MCF 10A (cell line): Measurements from ENCODE around the gene EDAR. TPM values are rescaled to one million over a fixed set of nuclear protein-coding genes. Genes with fewer than 3 reads are reported as not detected.

Source experiments
- BruUV-seq: library from RNA; stranded (reverse); fragments of 400-500 nt; replicated peaks from 2 replicates; lab custom pipeline; 2021; lab: Mats Ljungman, UMichigan
- CTCF ChIA-PET: fragments of 300-600 bp; sonication (Branson Sonifier 250); formaldehyde crosslinking; extraction: SDS; loops from one replicate; lab custom pipeline; 2021; ENCODE audit warnings: antibody characterized with exemption, inconsistent platforms; lab: Yijun Ruan, JAX
- POLR2A ChIA-PET: fragments of 300-600, 350-650 bp; sonication (Branson Sonifier 250); formaldehyde crosslinking; extraction: SDS; loops from one replicate; lab custom pipeline; 2020; ENCODE audit warnings: antibody characterized with exemption, inconsistent platforms; lab: Yijun Ruan, JAX
- DNase-seq: peaks from one replicate; pipeline ENCODE4 v3.0.0-alpha.2; 2018; ENCODE audit not compliant: unreplicated experiment
- H3K27ac Mint-ChIP-seq: one replicate; pipeline ENCODE4 v1.8.0; 2022; ENCODE audit warnings: mild to moderate bottlenecking, low read depth, mixed read lengths; ENCODE audit not compliant: unreplicated experiment
- H3K27me3 Mint-ChIP-seq: one replicate; pipeline ENCODE4 v1.8.0; 2022; ENCODE audit warnings: mixed read lengths; ENCODE audit not compliant: insufficient read depth, unreplicated experiment
- H3K36me3 Mint-ChIP-seq: one replicate; pipeline ENCODE4 v1.8.0; 2022; ENCODE audit warnings: mild to moderate bottlenecking, moderate library complexity, mixed read lengths; ENCODE audit not compliant: insufficient read depth, unreplicated experiment
- H3K4me1 Mint-ChIP-seq: one replicate; pipeline ENCODE4 v1.8.0; 2022; ENCODE audit warnings: mixed read lengths; ENCODE audit not compliant: insufficient read depth, unreplicated experiment
- H3K4me3 Mint-ChIP-seq: one replicate; pipeline ENCODE4 v1.8.0; 2022; ENCODE audit warnings: mild to moderate bottlenecking, moderate library complexity, mixed read lengths; ENCODE audit not compliant: unreplicated experiment
- H3K9me3 Mint-ChIP-seq: one replicate; pipeline ENCODE4 v1.8.0; 2022; ENCODE audit warnings: mixed read lengths; ENCODE audit not compliant: unreplicated experiment
- intact Hi-C: fragments of 100-400 bp; cut with micrococcal nuclease; formaldehyde crosslinking; loops from 2 replicates; pipeline ENCODE4 v1.14.1; 2022
- total RNA-seq: library from RNA; stranded (reverse); gene quantifications from 2 replicates; pipeline ENCODE4 v1.2.3, GENCODE V29; 2022
- TF ChIP-seq, protein P1 (sequence below): fragments of 200-600 bp; IDR thresholded peaks from one replicate; pipeline ENCODE4 v1.8.0; 2022; ENCODE audit warnings: antibody characterized with exemption, mild to moderate bottlenecking; ENCODE audit not compliant: unreplicated experiment

The EDAR gene
- total RNA-seq, 1 experiment from 2014 or later, result 0.14 TPM

DNA sequence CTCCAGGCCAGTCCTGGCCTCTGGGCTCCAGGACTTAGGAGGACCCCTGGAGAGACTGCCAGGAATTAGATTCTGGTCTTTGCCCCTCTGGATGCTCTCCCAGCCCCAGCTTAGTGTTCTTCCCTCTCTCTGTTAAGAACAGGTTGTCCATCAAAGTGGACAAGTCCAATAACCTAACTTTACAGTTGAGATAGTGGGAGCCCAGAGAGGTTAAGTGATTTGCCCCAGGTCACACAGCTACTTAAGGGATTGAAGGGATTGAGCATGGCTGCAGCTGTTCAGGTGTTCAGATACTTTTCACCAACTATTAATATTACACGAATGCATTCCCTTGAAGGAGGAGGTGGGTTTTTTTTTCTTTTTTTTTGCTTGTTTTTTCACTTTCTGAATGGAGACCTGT is 57.6 kb downstream of the EDAR start:
- Mint-ChIP-seq H3K9me3 (no peaks in the 10 kb centered on the region), H3K4me3 (no peak overlapping the region), H3K27me3 (peaks cover 24% of the 10 kb centered on the region), H3K36me3 (peaks cover 5% of the 10 kb centered on the region), H3K27ac (no peak overlapping the region), H3K4me1 (peaks cover 12% of the 10 kb centered on the region)
- ChIA-PET POLR2A (no interaction called here), CTCF (interaction anchor here (0.7 to 6.8 kb wide), 5 partner anchors 9 to 75 kb away, joined by 3 to 94 read pairs (median 4); partner anchors contain the start of gene EDAR)
- DNase-seq, result no peak
- intact Hi-C loops, result no loop called here
- no TSS peak for BruUV-seq
- TF ChIP-seq, protein P1, sequence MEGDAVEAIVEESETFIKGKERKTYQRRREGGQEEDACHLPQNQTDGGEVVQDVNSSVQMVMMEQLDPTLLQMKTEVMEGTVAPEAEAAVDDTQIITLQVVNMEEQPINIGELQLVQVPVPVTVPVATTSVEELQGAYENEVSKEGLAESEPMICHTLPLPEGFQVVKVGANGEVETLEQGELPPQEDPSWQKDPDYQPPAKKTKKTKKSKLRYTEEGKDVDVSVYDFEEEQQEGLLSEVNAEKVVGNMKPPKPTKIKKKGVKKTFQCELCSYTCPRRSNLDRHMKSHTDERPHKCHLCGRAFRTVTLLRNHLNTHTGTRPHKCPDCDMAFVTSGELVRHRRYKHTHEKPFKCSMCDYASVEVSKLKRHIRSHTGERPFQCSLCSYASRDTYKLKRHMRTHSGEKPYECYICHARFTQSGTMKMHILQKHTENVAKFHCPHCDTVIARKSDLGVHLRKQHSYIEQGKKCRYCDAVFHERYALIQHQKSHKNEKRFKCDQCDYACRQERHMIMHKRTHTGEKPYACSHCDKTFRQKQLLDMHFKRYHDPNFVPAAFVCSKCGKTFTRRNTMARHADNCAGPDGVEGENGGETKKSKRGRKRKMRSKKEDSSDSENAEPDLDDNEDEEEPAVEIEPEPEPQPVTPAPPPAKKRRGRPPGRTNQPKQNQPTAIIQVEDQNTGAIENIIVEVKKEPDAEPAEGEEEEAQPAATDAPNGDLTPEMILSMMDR, result no peak

GRCh38 chr2:108929807-108930425 is 59.1 kb downstream of the EDAR start:
- Mint-ChIP-seq H3K4me1 (peaks cover 12% of the 10 kb centered on the region), H3K9me3 (no peaks in the 10 kb centered on the region), H3K36me3 (peaks cover 5% of the 10 kb centered on the region), H3K27me3 (peaks cover 24% of the 10 kb centered on the region), H3K27ac (no peak overlapping the region), H3K4me3 (no peak overlapping the region)
- ChIA-PET CTCF (interaction anchor here (0.6 to 6.8 kb wide), 9 partner anchors 13 to 505 kb away, joined by 3 to 94 read pairs (median 8); partner anchors contain the start of gene EDAR), POLR2A (interaction anchor here (1.5 kb wide), 1 partner anchor 39 kb away, joined by 5 read pairs; no protein-coding TSS in a partner anchor)
- TF ChIP-seq, protein P1, result no peak
- intact Hi-C loops, result loop anchor here (5.0 kb wide), 1 partner anchor 197 kb away; the partner anchor contains the start of gene SH3RF3
- BruUV-seq, result no TSS peak
- no peak for DNase-seq

GRCh38 chr2:108928660-108929377 is 60.2 kb downstream of the EDAR start:
- intact Hi-C loops, result loop anchor here (1.0 to 5.0 kb wide), 4 partner anchors 43 to 198 kb away; partner anchors contain the start of genes EDAR and SH3RF3
- ChIA-PET POLR2A (interaction anchor here (1.5 to 1.8 kb wide), 2 partner anchors 40 to 44 kb away, joined by 5 read pairs; no protein-coding TSS in a partner anchor), CTCF (interaction anchor here (0.6 to 6.8 kb wide), 30 partner anchors 9 to 1507 kb away, joined by 3 to 94 read pairs (median 5); partner anchors contain the start of gene EDAR)
- H3K27me3 Mint-ChIP-seq, result peaks cover 24% of the 10 kb centered on the region
- H3K27ac Mint-ChIP-seq, result no peak overlapping the region
- no peak overlapping the region for H3K4me3 Mint-ChIP-seq
- DNase-seq, result no peak
- no TSS peak for BruUV-seq
- H3K4me1 Mint-ChIP-seq, result peaks cover 10% of the 10 kb centered on the region
- TF ChIP-seq, protein P1, result no peak
- H3K9me3 Mint-ChIP-seq, result no peaks in the 10 kb centered on the region
- H3K36me3 Mint-ChIP-seq, result peaks cover 5% of the 10 kb centered on the region
